ENCODE results near the gene CERS3. TPM values are rescaled to one million over a fixed set of nuclear protein-coding genes. Genes with fewer than 3 reads are reported as not detected.

The CERS3 gene
- total and polyA plus RNA-seq, 4 donors, result not detected

DNA sequence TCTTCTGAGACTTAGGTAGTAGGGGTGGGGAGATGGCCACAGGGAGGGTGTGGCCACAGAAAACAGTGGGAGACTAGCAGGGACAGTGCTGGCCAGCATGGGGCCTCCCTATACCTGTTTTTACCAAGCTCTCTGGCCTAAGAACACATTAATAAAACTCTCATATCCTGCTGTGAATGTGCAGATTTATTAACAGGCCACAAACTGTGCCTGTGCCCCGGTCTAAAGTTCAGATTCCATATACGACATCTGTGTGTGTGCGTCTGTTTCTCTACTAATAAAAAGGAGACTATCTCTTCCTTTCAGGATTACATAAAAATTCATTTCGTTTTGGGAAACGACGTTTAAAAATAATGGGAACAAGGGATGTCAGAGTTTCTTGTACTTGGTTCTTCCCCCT is 94.2 kb downstream of the CERS3 start:
- DNase-seq (ENCODE audit: low spot score), result no peak
- 76% methylated on average over 6 of the region's 6 CpGs for WGBS
- no peaks in the 10 kb centered on the region for H3K27me3 ChIP-seq (ENCODE audit: control insufficient read depth in 4 of 4, insufficient read depth in 4 of 4, low read length in 3 of 4)
- no peaks in the 10 kb centered on the region for H3K36me3 ChIP-seq (ENCODE audit: control insufficient read depth in 4 of 4, insufficient read depth in 3 of 4, low read depth in 1 of 4, low read length in 3 of 4)
- no peak overlapping the region for H3K4me3 ChIP-seq (ENCODE audit: low read depth in 1 of 3, low read length in 3 of 3)
- TF ChIP-seq, protein P1, sequence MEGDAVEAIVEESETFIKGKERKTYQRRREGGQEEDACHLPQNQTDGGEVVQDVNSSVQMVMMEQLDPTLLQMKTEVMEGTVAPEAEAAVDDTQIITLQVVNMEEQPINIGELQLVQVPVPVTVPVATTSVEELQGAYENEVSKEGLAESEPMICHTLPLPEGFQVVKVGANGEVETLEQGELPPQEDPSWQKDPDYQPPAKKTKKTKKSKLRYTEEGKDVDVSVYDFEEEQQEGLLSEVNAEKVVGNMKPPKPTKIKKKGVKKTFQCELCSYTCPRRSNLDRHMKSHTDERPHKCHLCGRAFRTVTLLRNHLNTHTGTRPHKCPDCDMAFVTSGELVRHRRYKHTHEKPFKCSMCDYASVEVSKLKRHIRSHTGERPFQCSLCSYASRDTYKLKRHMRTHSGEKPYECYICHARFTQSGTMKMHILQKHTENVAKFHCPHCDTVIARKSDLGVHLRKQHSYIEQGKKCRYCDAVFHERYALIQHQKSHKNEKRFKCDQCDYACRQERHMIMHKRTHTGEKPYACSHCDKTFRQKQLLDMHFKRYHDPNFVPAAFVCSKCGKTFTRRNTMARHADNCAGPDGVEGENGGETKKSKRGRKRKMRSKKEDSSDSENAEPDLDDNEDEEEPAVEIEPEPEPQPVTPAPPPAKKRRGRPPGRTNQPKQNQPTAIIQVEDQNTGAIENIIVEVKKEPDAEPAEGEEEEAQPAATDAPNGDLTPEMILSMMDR (IDR thresholded peaks at IDR 0.05; ENCODE audit: low read depth, low read length, missing input control), result no peak
- TF ChIP-seq, protein P2, sequence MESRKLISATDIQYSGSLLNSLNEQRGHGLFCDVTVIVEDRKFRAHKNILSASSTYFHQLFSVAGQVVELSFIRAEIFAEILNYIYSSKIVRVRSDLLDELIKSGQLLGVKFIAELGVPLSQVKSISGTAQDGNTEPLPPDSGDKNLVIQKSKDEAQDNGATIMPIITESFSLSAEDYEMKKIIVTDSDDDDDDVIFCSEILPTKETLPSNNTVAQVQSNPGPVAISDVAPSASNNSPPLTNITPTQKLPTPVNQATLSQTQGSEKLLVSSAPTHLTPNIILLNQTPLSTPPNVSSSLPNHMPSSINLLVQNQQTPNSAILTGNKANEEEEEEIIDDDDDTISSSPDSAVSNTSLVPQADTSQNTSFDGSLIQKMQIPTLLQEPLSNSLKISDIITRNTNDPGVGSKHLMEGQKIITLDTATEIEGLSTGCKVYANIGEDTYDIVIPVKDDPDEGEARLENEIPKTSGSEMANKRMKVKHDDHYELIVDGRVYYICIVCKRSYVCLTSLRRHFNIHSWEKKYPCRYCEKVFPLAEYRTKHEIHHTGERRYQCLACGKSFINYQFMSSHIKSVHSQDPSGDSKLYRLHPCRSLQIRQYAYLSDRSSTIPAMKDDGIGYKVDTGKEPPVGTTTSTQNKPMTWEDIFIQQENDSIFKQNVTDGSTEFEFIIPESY (IDR thresholded peaks at IDR 0.05), result no peak
- TF ChIP-seq EGR1 (IDR thresholded peaks at IDR 0.05; ENCODE audit: low read depth in 2 of 2) (no peak), TAF1 (conservative IDR thresholded peaks at IDR 0.05) (no peak), RXRA (IDR thresholded peaks at IDR 0.05) (no peak)
- H3K9ac ChIP-seq (ENCODE audit: low read depth in 1 of 2, low read length in 2 of 2), result no peak overlapping the region
- H3K9me3 ChIP-seq (ENCODE audit: control insufficient read depth in 4 of 4, low read length in 3 of 4), result no peaks in the 10 kb centered on the region
- no peak overlapping the region for H3K27ac ChIP-seq (ENCODE audit: low read depth in 1 of 2, low read length in 2 of 2)
- no peaks in the 10 kb centered on the region for H3K4me1 ChIP-seq (ENCODE audit: control insufficient read depth in 4 of 4, insufficient read depth in 4 of 4, low read length in 3 of 4)

DNA sequence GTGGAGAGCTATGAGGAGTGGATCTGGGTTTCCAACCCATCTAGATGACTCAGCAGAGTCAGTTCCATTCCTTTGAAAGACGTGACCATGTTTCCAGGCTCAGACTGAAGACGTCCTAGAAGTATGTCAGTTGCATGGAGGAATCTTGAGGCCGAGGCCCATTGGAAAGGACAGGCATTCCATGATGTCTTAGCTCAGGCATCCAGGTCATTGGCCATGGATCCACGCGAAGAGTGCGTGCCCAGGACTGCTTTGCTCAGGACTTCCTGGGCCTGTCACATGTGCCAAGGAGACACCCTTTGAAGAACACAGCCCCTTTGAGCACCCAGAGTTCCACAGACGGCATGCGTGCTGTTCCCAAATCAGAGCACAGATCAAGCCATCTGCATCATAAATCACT is 94.7 kb downstream of the CERS3 start:
- Histone ChIP-seq H3K4me3 (ENCODE audit: low read depth in 1 of 3, low read length in 3 of 3) (no peak overlapping the region), H3K36me3 (ENCODE audit: control insufficient read depth in 4 of 4, insufficient read depth in 3 of 4, low read depth in 1 of 4, low read length in 3 of 4) (no peaks in the 10 kb centered on the region), H3K4me1 (ENCODE audit: control insufficient read depth in 4 of 4, insufficient read depth in 4 of 4, low read length in 3 of 4) (no peaks in the 10 kb centered on the region), H3K27me3 (ENCODE audit: control insufficient read depth in 4 of 4, insufficient read depth in 4 of 4, low read length in 3 of 4) (no peaks in the 10 kb centered on the region), H3K9me3 (ENCODE audit: control insufficient read depth in 4 of 4, low read length in 3 of 4) (no peaks in the 10 kb centered on the region), H3K27ac (ENCODE audit: low read depth in 1 of 2, low read length in 2 of 2) (no peak overlapping the region), H3K9ac (ENCODE audit: low read depth in 1 of 2, low read length in 2 of 2) (no peak overlapping the region)
- TF ChIP-seq RXRA (IDR thresholded peaks at IDR 0.05) (peak in 1 of 2 donors; percentile 32), HNF4A (conservative IDR thresholded peaks at IDR 0.05) (no peak), TAF1 (conservative IDR thresholded peaks at IDR 0.05) (no peak), NR2F2 (IDR thresholded peaks at IDR 0.05) (no peak), YY1 (IDR thresholded peaks at IDR 0.05) (no peak), HNF4G (IDR thresholded peaks at IDR 0.05) (no peak)
- TF ChIP-seq, protein P3, sequence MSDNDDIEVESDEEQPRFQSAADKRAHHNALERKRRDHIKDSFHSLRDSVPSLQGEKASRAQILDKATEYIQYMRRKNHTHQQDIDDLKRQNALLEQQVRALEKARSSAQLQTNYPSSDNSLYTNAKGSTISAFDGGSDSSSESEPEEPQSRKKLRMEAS (IDR thresholded peaks at IDR 0.05), result no peak
- TF ChIP-seq, protein P4, sequence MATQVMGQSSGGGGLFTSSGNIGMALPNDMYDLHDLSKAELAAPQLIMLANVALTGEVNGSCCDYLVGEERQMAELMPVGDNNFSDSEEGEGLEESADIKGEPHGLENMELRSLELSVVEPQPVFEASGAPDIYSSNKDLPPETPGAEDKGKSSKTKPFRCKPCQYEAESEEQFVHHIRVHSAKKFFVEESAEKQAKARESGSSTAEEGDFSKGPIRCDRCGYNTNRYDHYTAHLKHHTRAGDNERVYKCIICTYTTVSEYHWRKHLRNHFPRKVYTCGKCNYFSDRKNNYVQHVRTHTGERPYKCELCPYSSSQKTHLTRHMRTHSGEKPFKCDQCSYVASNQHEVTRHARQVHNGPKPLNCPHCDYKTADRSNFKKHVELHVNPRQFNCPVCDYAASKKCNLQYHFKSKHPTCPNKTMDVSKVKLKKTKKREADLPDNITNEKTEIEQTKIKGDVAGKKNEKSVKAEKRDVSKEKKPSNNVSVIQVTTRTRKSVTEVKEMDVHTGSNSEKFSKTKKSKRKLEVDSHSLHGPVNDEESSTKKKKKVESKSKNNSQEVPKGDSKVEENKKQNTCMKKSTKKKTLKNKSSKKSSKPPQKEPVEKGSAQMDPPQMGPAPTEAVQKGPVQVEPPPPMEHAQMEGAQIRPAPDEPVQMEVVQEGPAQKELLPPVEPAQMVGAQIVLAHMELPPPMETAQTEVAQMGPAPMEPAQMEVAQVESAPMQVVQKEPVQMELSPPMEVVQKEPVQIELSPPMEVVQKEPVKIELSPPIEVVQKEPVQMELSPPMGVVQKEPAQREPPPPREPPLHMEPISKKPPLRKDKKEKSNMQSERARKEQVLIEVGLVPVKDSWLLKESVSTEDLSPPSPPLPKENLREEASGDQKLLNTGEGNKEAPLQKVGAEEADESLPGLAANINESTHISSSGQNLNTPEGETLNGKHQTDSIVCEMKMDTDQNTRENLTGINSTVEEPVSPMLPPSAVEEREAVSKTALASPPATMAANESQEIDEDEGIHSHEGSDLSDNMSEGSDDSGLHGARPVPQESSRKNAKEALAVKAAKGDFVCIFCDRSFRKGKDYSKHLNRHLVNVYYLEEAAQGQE (IDR thresholded peaks at IDR 0.05), result no peak
- 85% methylated on average over 8 of the region's 8 CpGs for WGBS
- no peak for DNase-seq (ENCODE audit: low spot score)

Measured in liver (tissue), 9 donors.